GM18867 (cell line): ENCODE data around the gene DNAH11.
"Not testable (repeated sequence)": the region's sequence is repeated elsewhere in the genome, so short reads cannot be mapped to it uniquely, and the experiment has no call there.

ENCODE experiments used
- ATAC-seq: cut with Tn5 transposase; IDR thresholded peaks from one replicate; pipeline ENCODE4 v1.9.1; 2021; ENCODE audit warnings: mild to moderate bottlenecking, moderate library complexity; ENCODE audit not compliant: unreplicated experiment

DNAH11 gene

GRCh38 chr7:21616091-21616490, 73.3 kb downstream of the DNAH11 start:
- ATAC-seq, result no peak

GRCh38 chr7:21616796-21617436, 74.1 kb downstream of the DNAH11 start:
- ATAC-seq, result no peak

GRCh38 chr7:21617513-21617912, 74.7 kb downstream of the DNAH11 start:
- ATAC-seq, result no peak

GRCh38 chr7:21617916-21618390, 75.1 kb downstream of the DNAH11 start:
- no peak for ATAC-seq

GRCh38 chr7:21618706-21619105, 75.9 kb downstream of the DNAH11 start:
- no peak for ATAC-seq

- no peak for ATAC-seq
Measured at GRCh38 chr7:21620054-21620453, 77.2 kb downstream of the DNAH11 start.

- ATAC-seq, result no peak
Measured at GRCh38 chr7:21624320-21624719, 81.5 kb downstream of the DNAH11 start.

GRCh38 chr7:21636694-21637093, 93.9 kb downstream of the DNAH11 start:
- peak; percentile 65 for ATAC-seq

GRCh38 chr7:21639206-21639868, 96.5 kb downstream of the DNAH11 start:
- ATAC-seq, result no peak

GRCh38 chr7:21640105-21640504, 97.3 kb downstream of the DNAH11 start:
- ATAC-seq, result no peak

- ATAC-seq, result no peak
Measured at GRCh38 chr7:21641546-21641945, 98.7 kb downstream of the DNAH11 start.

- no peak for ATAC-seq
Measured at GRCh38 chr7:21642422-21642821, 99.6 kb downstream of the DNAH11 start.

- ATAC-seq, result no peak
Measured at GRCh38 chr7:21651697-21652096, 108.9 kb downstream of the DNAH11 start.

- no peak for ATAC-seq
Measured at GRCh38 chr7:21653623-21654022, 110.8 kb downstream of the DNAH11 start.

- ATAC-seq, result no peak
Measured at GRCh38 chr7:21656081-21656480, 113.2 kb downstream of the DNAH11 start.

GRCh38 chr7:21656796-21657195, 114.0 kb downstream of the DNAH11 start:
- ATAC-seq, result no peak

- ATAC-seq, result no peak
Measured at GRCh38 chr7:21670496-21670895, 127.7 kb downstream of the DNAH11 start.

- peak; percentile 68 for ATAC-seq
Measured at GRCh38 chr7:21671859-21672258, 129.0 kb downstream of the DNAH11 start.

- no peak for ATAC-seq
Measured at GRCh38 chr7:21675255-21675654, 132.4 kb downstream of the DNAH11 start.

GRCh38 chr7:21690705-21691104, 147.9 kb downstream of the DNAH11 start:
- no peak for ATAC-seq

GRCh38 chr7:21691146-21691545, 148.3 kb downstream of the DNAH11 start:
- not testable (repeated sequence) for ATAC-seq

GRCh38 chr7:21700587-21700986, 157.7 kb downstream of the DNAH11 start:
- ATAC-seq, result not testable (repeated sequence)

- no peak for ATAC-seq
Measured at GRCh38 chr7:21702303-21702702, 159.5 kb downstream of the DNAH11 start.
